K562 (cell line): Measurements from ENCODE around the gene JMJD1C. TPM values are rescaled to one million over a fixed set of nuclear protein-coding genes. Genes with fewer than 3 reads are reported as not detected.

ENCODE experiments used
- CHD4 ChIP-seq: fragments of 200-600 bp; sonication (generic); IDR thresholded peaks from 3 replicates; pipeline ENCODE4 v1.6.1; 2012; ENCODE audit warnings: low read depth, mild to moderate bottlenecking, mixed read lengths, low read length, inconsistent platforms; ENCODE audit not compliant: insufficient read depth, insufficient replicate concordance, poor library complexity, severe bottlenecking
- HIVEP1 ChIP-seq: fragments of 250-450 bp; sonication (Bioruptor Pico); IDR thresholded peaks from 2 replicates; pipeline ENCODE4 v1.4.0; 2020; ENCODE audit warnings: mild to moderate bottlenecking
- PHB ChIP-seq: fragments of 250-450 bp; sonication (Bioruptor Pico); IDR thresholded peaks from 2 replicates; pipeline ENCODE4 v1.5.0; 2021
- SMAD4 ChIP-seq: fragments of 250-450 bp; sonication (Bioruptor Pico); conservative IDR thresholded peaks from 2 replicates; pipeline ENCODE4 v1.8.0; 2021; ENCODE audit warnings: inconsistent platforms, mild to moderate bottlenecking, moderate library complexity
- SRSF7 ChIP-seq: fragments of 200-400 bp; formaldehyde crosslinking; optimal IDR thresholded peaks from 2 replicates; pipeline ENCODE3; 2017; ENCODE audit warnings: mild to moderate bottlenecking, low read depth, low read length
- TAF1 ChIP-seq: IDR thresholded peaks from 2 replicates; pipeline ENCODE4 v1.6.1; 2011; ENCODE audit warnings: mild to moderate bottlenecking, low read length, moderate library complexity; ENCODE audit not compliant: insufficient read depth, control insufficient read depth, severe bottlenecking; ENCODE audit errors: extremely low read depth
- ZNF217 ChIP-seq: sonication (generic); formaldehyde crosslinking; IDR thresholded peaks from 2 replicates; pipeline ENCODE4 v1.8.0; 2022; ENCODE audit warnings: mild to moderate bottlenecking, missing genetic modification reagents
- ZNF263 ChIP-seq: sonication (generic); formaldehyde crosslinking; IDR thresholded peaks from 2 replicates; pipeline ENCODE4 v1.8.0; 2022; ENCODE audit warnings: mild to moderate bottlenecking, missing genetic modification reagents, borderline replicate concordance
- ZNF589 ChIP-seq: fragments of 200-800 bp; sonication (Bioruptor generic); IDR thresholded peaks from 2 replicates; pipeline ENCODE4 v1.6.1; 2016; ENCODE audit warnings: low read depth, missing genetic modification characterization, missing compliant biosample characterization
- polyA plus RNA-seq, 8 experiments: library from polyadenylated mRNA; depleted of rRNA in 4 of 8; stranded (reverse) in 5 of 8; unstranded in 3 of 8; fragments of >200 nt; fragmentation: Nextera tagmentation in 2 of 8; fragmentation: Illumina TruSeq in 1 of 8; extraction: Ambion mirVana in 2 of 8; extraction: Trizol in 1 of 8; gene quantifications; 2 replicates each; pipeline versions ENCODE4 v1.2.1 to v1.2.3, GENCODE V29; 2011 to 2014; ENCODE audit warnings: inconsistent platforms in 1 of 8, missing spikeins in 1 of 8
- total RNA-seq, 7 experiments: library from RNA; depleted of rRNA in 6 of 7; stranded (reverse); fragments of >200 nt in 6 of 7; fragmentation: Illumina TruSeq in 2 of 7; extraction: Trizol in 2 of 7; gene quantifications; 2 replicates each; pipeline versions ENCODE4 v1.2.1 to v1.2.3, GENCODE V29; 2011 to 2021; ENCODE audit warnings: low replicate concordance in 1 of 7
- TF ChIP-seq, protein P1 (sequence below): fragments of 200-400 bp; formaldehyde crosslinking; IDR thresholded peaks from 2 replicates; pipeline ENCODE4 v1.6.1; 2017; ENCODE audit warnings: mild to moderate bottlenecking, low read depth, low read length, moderate library complexity
- TF ChIP-seq, protein P2 (sequence below): fragments of 450-650 bp; conservative IDR thresholded peaks from 2 replicates; pipeline ENCODE4 v1.6.1; 2016; ENCODE audit warnings: missing genetic modification characterization, low read depth, mild to moderate bottlenecking, missing compliant biosample characterization, moderate library complexity
- TF ChIP-seq, protein P3 (sequence below): sonication (generic); formaldehyde crosslinking; IDR thresholded peaks from 2 replicates; pipeline ENCODE4 v1.8.1; 2023; ENCODE audit warnings: mild to moderate bottlenecking, missing genetic modification reagents

Gene JMJD1C
- total and polyA plus RNA-seq, 9 of the 15 experiments (the other 6 are each of a cell fraction or from before 2014, with no cell fraction given): 25.3 to 68.0 (median 47.2) TPM

- TF ChIP-seq, protein P1, sequence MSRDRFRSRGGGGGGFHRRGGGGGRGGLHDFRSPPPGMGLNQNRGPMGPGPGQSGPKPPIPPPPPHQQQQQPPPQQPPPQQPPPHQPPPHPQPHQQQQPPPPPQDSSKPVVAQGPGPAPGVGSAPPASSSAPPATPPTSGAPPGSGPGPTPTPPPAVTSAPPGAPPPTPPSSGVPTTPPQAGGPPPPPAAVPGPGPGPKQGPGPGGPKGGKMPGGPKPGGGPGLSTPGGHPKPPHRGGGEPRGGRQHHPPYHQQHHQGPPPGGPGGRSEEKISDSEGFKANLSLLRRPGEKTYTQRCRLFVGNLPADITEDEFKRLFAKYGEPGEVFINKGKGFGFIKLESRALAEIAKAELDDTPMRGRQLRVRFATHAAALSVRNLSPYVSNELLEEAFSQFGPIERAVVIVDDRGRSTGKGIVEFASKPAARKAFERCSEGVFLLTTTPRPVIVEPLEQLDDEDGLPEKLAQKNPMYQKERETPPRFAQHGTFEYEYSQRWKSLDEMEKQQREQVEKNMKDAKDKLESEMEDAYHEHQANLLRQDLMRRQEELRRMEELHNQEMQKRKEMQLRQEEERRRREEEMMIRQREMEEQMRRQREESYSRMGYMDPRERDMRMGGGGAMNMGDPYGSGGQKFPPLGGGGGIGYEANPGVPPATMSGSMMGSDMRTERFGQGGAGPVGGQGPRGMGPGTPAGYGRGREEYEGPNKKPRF: no peak
- TF ChIP-seq ZNF589 (peak; percentile 50; the same call in 1 of the 2 replicates), SMAD4 (CRISPR knock-in tag) (peak; percentile 95), ZNF217 (no peak), PHB (CRISPR knock-in tag) (no peak), ZNF263 (no peak; the same call in 1 of the 2 replicates), HIVEP1 (CRISPR knock-in tag) (no peak), CHD4 (no peak), TAF1 (peak; percentile 99), SRSF7 (no peak)
- TF ChIP-seq, protein P2, sequence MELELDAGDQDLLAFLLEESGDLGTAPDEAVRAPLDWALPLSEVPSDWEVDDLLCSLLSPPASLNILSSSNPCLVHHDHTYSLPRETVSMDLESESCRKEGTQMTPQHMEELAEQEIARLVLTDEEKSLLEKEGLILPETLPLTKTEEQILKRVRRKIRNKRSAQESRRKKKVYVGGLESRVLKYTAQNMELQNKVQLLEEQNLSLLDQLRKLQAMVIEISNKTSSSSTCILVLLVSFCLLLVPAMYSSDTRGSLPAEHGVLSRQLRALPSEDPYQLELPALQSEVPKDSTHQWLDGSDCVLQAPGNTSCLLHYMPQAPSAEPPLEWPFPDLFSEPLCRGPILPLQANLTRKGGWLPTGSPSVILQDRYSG (tag): 0 out of 2 replicates have a peak, but pooled peaks have one; percentile 56
- TF ChIP-seq, protein P3, sequence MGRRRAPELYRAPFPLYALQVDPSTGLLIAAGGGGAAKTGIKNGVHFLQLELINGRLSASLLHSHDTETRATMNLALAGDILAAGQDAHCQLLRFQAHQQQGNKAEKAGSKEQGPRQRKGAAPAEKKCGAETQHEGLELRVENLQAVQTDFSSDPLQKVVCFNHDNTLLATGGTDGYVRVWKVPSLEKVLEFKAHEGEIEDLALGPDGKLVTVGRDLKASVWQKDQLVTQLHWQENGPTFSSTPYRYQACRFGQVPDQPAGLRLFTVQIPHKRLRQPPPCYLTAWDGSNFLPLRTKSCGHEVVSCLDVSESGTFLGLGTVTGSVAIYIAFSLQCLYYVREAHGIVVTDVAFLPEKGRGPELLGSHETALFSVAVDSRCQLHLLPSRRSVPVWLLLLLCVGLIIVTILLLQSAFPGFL (CRISPR knock-in tag): no peak
These were observed 196.8 kb downstream of the JMJD1C start (continued) for GRCh38 chr10:63268798-63269503.
